A673 (cell line): ENCODE measurements around the gene INPP5B. TPM values are rescaled to one million over a fixed set of nuclear protein-coding genes. Genes with fewer than 3 reads are reported as not detected.

ENCODE experiments used
- BruUV-seq: library from RNA; stranded (reverse); fragments of 400-500 nt; replicated peaks from 2 replicates; lab custom pipeline; 2021; lab: Mats Ljungman, UMichigan
- CTCF ChIA-PET: fragments of 300-600 bp; sonication (Branson Sonifier 250); formaldehyde crosslinking; loops from one replicate; lab custom pipeline; 2022; ENCODE audit warnings: antibody characterized with exemption; lab: Charles Lee
- POLR2A ChIA-PET: fragments of 300-600 bp; sonication (Branson Sonifier 250); formaldehyde crosslinking; loops from one replicate; lab custom pipeline; 2022; ENCODE audit warnings: antibody characterized with exemption; ENCODE audit not compliant: low non-redundant PET; lab: Charles Lee
- DNase-seq: peaks from one replicate; pipeline ENCODE4 v3.0.0-alpha.2; 2015; ENCODE audit warnings: low spot score
- H3K27ac ChIP-seq: fragments of 200-600 bp; sonication (generic); 2 replicates; pipeline ENCODE4 v1.5.1; 2016; ENCODE audit warnings: mixed run types, low read depth, mild to moderate bottlenecking, mixed read lengths, antibody characterized with exemption, low read length; ENCODE audit not compliant: poor library complexity, severe bottlenecking
- H3K27me3 ChIP-seq: fragments of 200-600 bp; sonication (generic); replicated peaks from 2 replicates; pipeline ENCODE4 v1.6.1; 2017; ENCODE audit warnings: mixed run types, low read depth, mild to moderate bottlenecking, mixed read lengths, antibody characterized with exemption, low read length; ENCODE audit not compliant: insufficient read depth, poor library complexity
- H3K36me3 ChIP-seq: fragments of 200-600 bp; sonication (generic); 2 replicates; pipeline ENCODE4 v1.6.1; 2016; ENCODE audit warnings: mixed run types, mild to moderate bottlenecking, mixed read lengths, antibody characterized with exemption, low read length; ENCODE audit not compliant: insufficient read depth, poor library complexity, severe bottlenecking
- H3K4me1 ChIP-seq: fragments of 200-600 bp; sonication (generic); 2 replicates; pipeline ENCODE4 v1.6.1; 2017; ENCODE audit warnings: mixed run types, mild to moderate bottlenecking, mixed read lengths, antibody characterized with exemption, low read length; ENCODE audit not compliant: insufficient read depth, poor library complexity, severe bottlenecking
- H3K4me3 ChIP-seq: fragments of 200-600 bp; sonication (generic); 2 replicates; pipeline ENCODE4 v1.5.1; 2016; ENCODE audit warnings: low read depth, mixed run types, mild to moderate bottlenecking, mixed read lengths, low read length; ENCODE audit not compliant: poor library complexity, severe bottlenecking
- H3K9me3 ChIP-seq: fragments of 200-600 bp; sonication (generic); 2 replicates; pipeline ENCODE4 v1.6.1; 2016; ENCODE audit warnings: mixed run types, low read depth, mild to moderate bottlenecking, mixed read lengths, antibody characterized with exemption, low read length; ENCODE audit not compliant: poor library complexity, severe bottlenecking
- CTCF ChIP-seq: fragments of 300-800, 200-600 bp; sonication (generic); conservative IDR thresholded peaks from 2 replicates; pipeline ENCODE4 v1.5.1; 2017; ENCODE audit warnings: low read depth, mild to moderate bottlenecking, antibody characterized with exemption, low read length, moderate library complexity, mixed read lengths
- EZH2 ChIP-seq: fragments of 200-600 bp; sonication (generic); IDR thresholded peaks from 2 replicates; pipeline ENCODE4 v1.6.1; 2017; ENCODE audit warnings: borderline replicate concordance, low read depth, mild to moderate bottlenecking, mixed read lengths, antibody characterized with exemption, low read length; ENCODE audit not compliant: poor library complexity, severe bottlenecking
- intact Hi-C: fragments of 100-400 bp; cut with micrococcal nuclease; formaldehyde crosslinking; loops from one replicate; pipeline ENCODE4 v1.10.0; 2022; ENCODE audit not compliant: unreplicated experiment
- total RNA-seq: library from RNA; stranded (reverse); gene quantifications from 2 replicates; pipeline ENCODE4 v1.2.3, GENCODE V29; 2021

The INPP5B gene
- total RNA-seq, 1 experiment from 2014 or later, result 15.6 TPM

GRCh38 chr1:37865348-37866120, 81.3 kb downstream of the INPP5B start:
- DNase-seq, result no peak
- intact Hi-C loops, result no loop called here
- ChIA-PET CTCF (no interaction called here), POLR2A (no interaction called here)
- no peak overlapping the region for H3K27ac ChIP-seq
- BruUV-seq, result no TSS peak
- H3K4me3 ChIP-seq, result no peak overlapping the region
- H3K36me3 ChIP-seq, result peaks cover 4% of the 10 kb centered on the region
- TF ChIP-seq EZH2 (no peak), CTCF (no peak)
- no peaks in the 10 kb centered on the region for H3K9me3 ChIP-seq
- H3K4me1 ChIP-seq, result no peaks in the 10 kb centered on the region
- H3K27me3 ChIP-seq, result no peaks in the 10 kb centered on the region

GRCh38 chr1:37862330-37862729, 84.5 kb downstream of the INPP5B start:
- Histone ChIP-seq H3K4me3 (no peak overlapping the region), H3K9me3 (no peaks in the 10 kb centered on the region), H3K27me3 (no peaks in the 10 kb centered on the region), H3K27ac (no peak overlapping the region), H3K4me1 (peaks cover 10% of the 10 kb centered on the region), H3K36me3 (peaks cover 3% of the 10 kb centered on the region)
- TF ChIP-seq EZH2 (no peak), CTCF (no peak)
- intact Hi-C loops, result no loop called here
- DNase-seq, result no peak
- POLR2A ChIA-PET, result no interaction called here
- CTCF ChIA-PET, result no interaction called here
- no TSS peak for BruUV-seq

GRCh38 chr1:37861151-37861550, 85.7 kb downstream of the INPP5B start:
- peaks cover 10% of the 10 kb centered on the region for H3K4me1 ChIP-seq
- intact Hi-C loops, result no loop called here

More at GRCh38 chr1:37861151-37861550, 85.7 kb downstream of the INPP5B start:
- H3K4me3 ChIP-seq, result no peak overlapping the region
- no peaks in the 10 kb centered on the region for H3K27me3 ChIP-seq
- BruUV-seq, result no TSS peak
- no peak for DNase-seq
- no peaks in the 10 kb centered on the region for H3K9me3 ChIP-seq
- H3K27ac ChIP-seq, result no peak overlapping the region
- H3K36me3 ChIP-seq, result peaks cover 10% of the 10 kb centered on the region
- no peak for TF ChIP-seq EZH2
- TF ChIP-seq CTCF, result no peak
- CTCF ChIA-PET, result interaction anchor here (2.0 kb wide), 1 partner anchor 12 kb away, joined by 5 read pairs; no protein-coding TSS in a partner anchor
- POLR2A ChIA-PET, result no interaction called here
